Cardiac fibroblast (primary cell): ENCODE results near the gene ABLIM1.

Experiments used
- DNase-seq, 2 donors: peaks; one replicate each; pipeline versions ENCODE4 v3.0.0 to v3.0.0-alpha.2; 2010; ENCODE audit warnings: low read depth in 2 of 2
- H3K4me3 ChIP-seq, 2 donors: replicated peaks in 1 of 2; 1 replicate in 1 of 2; 2 replicates in 1 of 2; pipeline ENCODE4 v1.5.1; 2011; ENCODE audit warnings: low read depth in 2 of 2, low read length in 2 of 2, mild to moderate bottlenecking in 2 of 2, moderate library complexity in 1 of 2
- CTCF ChIP-seq: IDR thresholded peaks from one replicate; pipeline ENCODE4 v1.5.1; 2011; ENCODE audit warnings: low read depth, mild to moderate bottlenecking, low read length, inconsistent platforms

The ABLIM1 gene

GRCh38 chr10:114593816-114594468 is 64.1 kb downstream of the ABLIM1 start:
- DNase-seq: no peak
- H3K4me3 ChIP-seq: no peak overlapping the region
- TF ChIP-seq CTCF: no peak

GRCh38 chr10:114593240-114593792 is 64.8 kb downstream of the ABLIM1 start:
- TF ChIP-seq CTCF: no peak
- H3K4me3 ChIP-seq: no peak overlapping the region
- DNase-seq: no peak

GRCh38 chr10:114590993-114591392 is 67.1 kb downstream of the ABLIM1 start:
- no peak overlapping the region for H3K4me3 ChIP-seq
- DNase-seq: no peak
- TF ChIP-seq CTCF: no peak

GRCh38 chr10:114584419-114584818 is 73.7 kb downstream of the ABLIM1 start:
- TF ChIP-seq CTCF: no peak
- DNase-seq: no peak
- H3K4me3 ChIP-seq: no peak overlapping the region

- no peak overlapping the region for H3K4me3 ChIP-seq
- TF ChIP-seq CTCF: no peak
- no peak for DNase-seq
Measured at GRCh38 chr10:114581071-114581470, 77.0 kb downstream of the ABLIM1 start.

GRCh38 chr10:114577133-114577532 is 80.9 kb downstream of the ABLIM1 start:
- no peak overlapping the region for H3K4me3 ChIP-seq
- peak; percentile 73 to 86 for DNase-seq
- no peak for TF ChIP-seq CTCF

- no peak overlapping the region for H3K4me3 ChIP-seq
- no peak for TF ChIP-seq CTCF
- DNase-seq: no peak
Measured at GRCh38 chr10:114576716-114577115, 81.4 kb downstream of the ABLIM1 start.
